Right lung (tissue), 5 donors: ENCODE data around the gene GPR78. TPM values are rescaled to one million over a fixed set of nuclear protein-coding genes. Genes with fewer than 3 reads are reported as not detected.

Experiments
- DNase-seq, 2 donors: peaks; one replicate each; pipeline ENCODE4 v3.0.0-alpha.2; 2013
- polyA plus RNA-seq, 5 donors: library from polyadenylated mRNA; unstranded; fragments of 120-200 nt; gene quantifications; one replicate each; pipeline versions ENCODE4 v1.2.1 to v1.2.3, GENCODE V29; 2013; ENCODE audit warnings: inconsistent platforms in 1 of 5, low replicate concordance in 1 of 5; ENCODE audit not compliant: insufficient read length in 5 of 5, insufficient read depth in 1 of 5

GPR78 gene
- polyA plus RNA-seq, 5 donors: 0.06 to 0.37 (median 0.15) TPM

DNA sequence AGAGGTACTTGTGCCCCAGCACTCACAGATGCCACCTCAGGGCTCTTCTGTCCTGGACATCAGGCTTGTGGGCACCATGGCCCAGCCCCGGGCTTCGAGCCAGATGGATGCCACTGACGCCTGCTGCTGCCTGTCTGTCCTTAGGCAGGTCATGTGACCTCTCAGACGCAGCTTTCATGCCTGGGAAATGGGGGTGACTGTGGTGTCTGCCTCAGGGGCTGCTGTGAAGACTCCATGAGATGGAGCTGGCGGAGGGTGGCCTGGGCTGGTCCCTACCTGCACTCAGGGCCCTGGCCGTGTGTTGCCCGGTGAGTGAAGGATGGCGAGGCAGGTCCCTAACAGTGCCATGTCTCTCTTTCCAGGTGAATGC is 18.9 kb downstream of the GPR78 start:
- no peak for DNase-seq

DNA sequence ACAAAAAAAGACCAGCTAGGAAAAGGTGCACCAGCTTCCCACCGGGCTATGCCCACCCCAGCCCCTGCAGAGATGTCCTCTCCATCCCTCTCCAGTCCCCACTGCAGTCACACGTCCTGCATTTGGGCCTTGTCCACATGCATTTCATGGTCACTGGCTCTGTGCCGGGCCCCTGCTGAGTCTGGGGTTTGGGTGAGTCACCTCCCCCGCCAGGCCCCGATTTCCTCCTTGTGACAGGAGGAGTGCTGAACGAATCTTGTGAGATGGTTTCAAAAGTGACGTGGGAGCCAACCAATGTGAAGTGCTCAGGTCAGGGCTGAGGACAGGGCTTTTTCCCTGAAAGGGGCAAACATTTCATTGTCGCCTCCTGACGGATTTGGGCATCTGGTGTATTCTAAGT is 19.5 kb downstream of the GPR78 start:
- no peak for DNase-seq

DNA sequence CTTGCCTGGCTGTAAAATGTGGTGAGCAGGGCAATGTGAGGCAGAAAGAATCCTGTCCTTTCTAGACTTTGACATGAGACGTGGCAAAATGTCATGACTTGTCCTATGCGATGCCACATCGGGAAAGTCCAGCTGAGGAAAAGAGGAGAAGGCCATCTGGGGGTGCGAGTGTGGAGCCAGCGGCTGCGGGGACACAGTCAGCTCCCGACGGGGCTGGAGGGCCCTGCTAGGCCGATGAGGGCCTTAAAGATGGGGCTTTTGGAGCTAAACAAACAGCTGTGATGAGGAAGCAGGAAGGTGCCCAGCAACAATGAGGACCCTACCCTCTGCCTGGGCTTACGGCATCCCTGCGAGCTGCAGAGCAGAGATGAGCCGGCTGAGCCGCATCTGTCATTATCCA is 20.1 kb downstream of the GPR78 start:
- DNase-seq: no peak

DNA sequence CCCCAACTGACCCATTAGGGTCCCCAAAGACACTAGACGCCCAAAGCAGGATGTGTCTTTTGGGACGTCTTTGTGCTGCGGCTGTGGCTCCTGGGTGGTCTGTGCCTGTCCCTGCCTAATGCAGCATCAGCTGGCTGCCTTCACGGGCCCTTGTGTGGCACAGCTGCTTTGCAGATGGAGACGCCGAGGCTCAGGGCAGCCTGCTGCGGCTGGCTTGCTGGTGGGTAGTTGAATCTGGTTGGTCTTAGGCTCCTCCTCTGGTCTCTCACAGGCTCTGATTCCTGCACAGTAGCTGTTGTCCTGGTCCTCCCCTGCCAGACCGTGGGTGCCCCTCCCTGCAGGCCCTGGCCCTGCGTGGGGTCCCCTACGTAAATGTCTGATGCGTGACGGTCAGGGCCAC is 20.5 kb downstream of the GPR78 start:
- no peak for DNase-seq

DNA sequence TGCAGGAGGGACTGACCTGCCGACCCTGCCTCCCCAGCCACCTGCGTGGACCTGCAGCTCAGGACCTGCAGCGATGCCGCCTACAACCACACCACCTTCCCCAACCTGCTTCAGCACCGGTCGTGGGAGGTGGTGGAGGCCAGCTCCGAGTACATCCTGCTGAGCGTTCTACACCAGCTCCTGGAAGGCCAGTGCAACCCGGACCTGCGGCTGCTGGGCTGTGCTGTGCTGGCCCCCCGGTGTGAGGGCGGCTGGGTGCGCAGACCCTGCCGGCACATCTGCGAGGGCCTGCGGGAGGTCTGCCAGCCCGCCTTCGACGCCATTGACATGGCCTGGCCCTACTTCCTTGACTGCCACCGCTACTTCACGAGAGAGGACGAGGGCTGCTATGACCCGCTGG is 20.9 kb downstream of the GPR78 start:
- no peak for DNase-seq

DNA sequence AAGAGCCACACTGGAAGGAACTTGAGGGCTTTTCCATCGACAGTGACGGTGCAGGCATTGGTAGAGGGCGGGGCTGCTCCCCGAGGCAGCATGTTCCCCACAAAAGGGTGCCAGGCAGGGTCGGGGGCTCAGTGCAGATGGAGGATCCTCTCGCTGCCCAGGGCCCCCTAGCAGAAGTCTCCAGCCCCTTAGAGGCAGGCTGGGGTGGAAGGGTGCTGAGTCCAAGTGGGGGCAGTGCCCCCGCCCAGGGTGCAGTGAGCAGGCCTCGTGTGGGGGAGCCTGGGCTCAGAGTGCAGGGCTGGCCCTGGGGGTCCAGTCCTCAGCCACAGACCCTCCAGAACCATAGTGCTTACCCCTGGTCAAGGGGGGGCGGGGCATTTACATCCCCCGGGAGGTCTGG is 21.4 kb downstream of the GPR78 start:
- no peak for DNase-seq

DNA sequence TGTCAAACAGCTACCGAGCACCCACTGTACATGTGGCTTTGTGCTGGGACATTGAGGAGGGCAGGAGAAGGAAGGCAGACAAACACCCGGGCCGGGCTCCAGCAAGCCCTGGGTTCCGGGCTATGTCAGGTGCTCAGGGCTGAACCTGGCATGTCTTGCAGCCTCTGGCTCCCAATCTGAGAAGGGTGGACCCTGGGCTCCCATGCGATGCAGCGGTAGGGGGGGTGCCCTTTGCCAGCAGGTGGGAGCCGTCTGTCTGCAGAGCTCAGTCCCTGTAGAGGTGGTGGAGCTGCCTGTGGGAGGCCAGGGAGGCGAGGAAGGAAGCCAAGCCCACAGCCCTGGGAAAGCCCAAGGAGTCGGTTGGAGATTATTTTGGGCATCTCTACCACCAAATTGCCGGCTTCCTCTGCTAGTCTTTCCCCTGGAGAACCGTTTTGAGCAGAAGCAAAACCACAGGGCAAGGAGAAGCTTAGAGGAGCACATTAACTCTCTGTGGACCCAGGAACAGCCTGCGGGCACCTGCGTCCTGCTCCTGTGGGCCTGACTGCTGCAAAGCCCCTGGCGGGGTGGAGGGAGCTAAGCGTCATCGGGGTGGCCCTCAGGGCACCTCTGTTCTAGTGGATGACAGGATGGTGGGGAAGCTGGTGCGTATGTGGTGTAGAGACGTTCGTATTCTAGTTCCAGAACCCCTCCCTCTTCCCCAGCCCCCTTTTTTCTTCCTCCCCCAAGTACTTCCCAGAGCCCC is 22.7 kb downstream of the GPR78 start:
- DNase-seq: no peak

DNA sequence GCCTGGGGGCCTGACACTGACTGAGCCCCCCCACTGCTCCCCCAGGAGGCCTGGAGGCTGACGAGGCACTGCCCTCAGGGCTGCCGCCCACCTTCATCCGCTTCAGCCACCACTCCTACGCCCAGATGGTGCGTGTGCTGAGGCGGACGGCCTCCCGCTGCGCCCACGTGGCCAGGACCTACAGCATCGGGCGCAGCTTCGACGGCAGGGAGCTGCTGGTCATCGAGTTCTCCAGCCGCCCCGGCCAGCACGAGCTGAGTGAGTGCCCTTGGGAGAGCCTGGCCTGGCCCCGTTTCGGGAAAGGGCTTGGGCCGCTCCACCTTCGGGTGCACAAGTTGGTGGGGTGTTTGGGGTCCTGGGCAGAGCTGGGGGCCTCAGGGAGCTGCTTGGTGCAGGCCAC is 23.7 kb downstream of the GPR78 start:
- DNase-seq: no peak

DNA sequence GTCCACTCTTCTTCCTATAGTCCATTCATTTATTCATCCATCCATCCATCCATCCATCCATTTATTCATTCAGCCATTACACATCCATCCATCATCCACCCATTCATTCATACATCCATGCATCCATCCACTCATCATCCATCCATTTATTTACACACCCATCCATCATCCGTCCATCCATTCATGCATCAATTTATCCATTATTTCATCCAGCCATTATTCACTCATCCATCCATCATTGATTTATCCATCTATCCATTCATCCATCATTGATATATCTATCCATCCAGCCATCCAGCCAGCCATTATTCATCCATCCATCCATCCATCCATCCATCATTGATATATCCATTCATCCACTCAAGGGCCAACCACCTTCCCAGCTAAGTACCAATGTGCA is 25.1 kb downstream of the GPR78 start:
- no peak for DNase-seq

DNA sequence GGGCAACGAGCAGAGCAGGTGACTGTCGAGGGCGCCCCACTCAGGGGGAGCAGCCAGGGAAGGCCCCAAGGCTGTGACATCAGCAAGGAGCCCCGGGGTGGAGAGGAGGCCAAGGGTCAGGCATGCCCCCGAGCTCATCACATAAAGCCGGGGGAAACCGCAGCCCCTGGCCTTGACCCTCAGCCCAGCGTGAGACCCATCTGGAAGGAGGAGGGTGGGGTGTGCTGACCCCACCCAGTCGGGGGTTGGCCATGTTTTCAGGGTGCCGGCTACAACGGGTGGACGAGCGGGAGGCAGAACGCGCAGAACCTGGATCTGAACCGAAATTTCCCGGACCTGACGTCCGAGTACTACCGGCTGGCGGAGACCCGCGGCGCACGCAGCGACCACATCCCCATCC is 26.3 kb downstream of the GPR78 start:
- no peak for DNase-seq

DNA sequence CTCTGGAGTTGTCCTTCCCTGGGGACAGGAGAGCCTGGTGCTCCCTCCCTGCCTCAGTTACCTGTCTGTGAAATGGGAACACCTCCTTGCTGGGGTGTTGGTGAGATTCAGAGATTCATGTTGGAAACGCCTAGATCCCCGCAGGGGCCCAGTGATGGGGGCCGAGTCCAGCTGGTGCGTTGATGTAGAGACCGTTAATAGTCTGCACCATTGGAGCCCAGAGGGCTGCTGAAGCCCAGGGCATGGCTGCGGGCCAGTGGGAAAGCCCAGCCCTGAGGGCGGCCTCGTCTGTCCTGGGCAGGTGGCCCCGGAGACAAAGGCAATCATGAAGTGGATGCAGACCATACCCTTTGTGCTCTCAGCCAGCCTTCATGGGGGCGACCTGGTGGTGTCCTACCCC is 26.8 kb downstream of the GPR78 start:
- no peak for DNase-seq

DNA sequence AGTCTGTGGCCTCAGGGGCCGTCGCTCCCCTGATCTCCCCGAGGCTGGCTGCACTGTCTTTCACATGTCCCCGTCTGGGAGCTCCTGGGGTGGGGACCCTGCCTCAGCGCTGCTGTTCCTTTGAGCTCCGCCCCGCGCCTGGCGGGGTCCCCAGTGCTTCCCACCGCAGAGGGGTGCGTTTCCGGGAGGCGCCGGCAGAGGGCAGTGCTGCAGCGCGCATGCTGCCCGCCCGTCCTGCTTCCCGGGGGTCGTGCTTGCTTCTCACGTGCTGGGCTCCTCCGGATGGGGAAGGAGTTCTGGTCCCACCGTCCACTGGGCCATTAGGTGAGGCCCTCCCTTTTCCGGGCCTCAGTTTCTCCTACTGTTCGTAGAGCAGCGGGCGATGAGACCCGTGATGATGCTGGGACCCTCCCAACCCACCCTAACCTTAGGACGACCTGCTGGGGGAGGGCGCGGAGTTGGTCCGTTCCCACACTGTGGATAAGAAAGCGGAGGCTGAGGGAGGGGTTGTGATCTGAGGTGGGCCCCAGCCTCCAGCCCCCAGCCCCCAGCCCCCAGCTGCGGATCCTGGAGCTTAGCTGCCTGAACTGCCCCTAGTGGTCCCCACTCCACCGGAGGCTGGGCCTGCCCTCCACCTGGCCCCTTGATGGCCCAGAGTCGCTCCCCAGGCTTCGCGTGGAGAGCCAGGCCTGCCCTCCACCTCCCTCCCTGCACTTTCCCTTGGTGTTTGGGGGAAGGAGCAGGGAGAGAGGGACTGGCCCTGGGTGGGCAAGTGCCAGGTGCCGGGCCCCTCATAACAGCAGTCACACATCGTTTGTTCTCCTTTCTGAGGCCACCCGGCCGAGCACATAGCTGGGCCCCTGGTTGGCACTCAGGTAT is 27.6 kb downstream of the GPR78 start:
- DNase-seq: peak in 1 of 2 donors; percentile 14

DNA sequence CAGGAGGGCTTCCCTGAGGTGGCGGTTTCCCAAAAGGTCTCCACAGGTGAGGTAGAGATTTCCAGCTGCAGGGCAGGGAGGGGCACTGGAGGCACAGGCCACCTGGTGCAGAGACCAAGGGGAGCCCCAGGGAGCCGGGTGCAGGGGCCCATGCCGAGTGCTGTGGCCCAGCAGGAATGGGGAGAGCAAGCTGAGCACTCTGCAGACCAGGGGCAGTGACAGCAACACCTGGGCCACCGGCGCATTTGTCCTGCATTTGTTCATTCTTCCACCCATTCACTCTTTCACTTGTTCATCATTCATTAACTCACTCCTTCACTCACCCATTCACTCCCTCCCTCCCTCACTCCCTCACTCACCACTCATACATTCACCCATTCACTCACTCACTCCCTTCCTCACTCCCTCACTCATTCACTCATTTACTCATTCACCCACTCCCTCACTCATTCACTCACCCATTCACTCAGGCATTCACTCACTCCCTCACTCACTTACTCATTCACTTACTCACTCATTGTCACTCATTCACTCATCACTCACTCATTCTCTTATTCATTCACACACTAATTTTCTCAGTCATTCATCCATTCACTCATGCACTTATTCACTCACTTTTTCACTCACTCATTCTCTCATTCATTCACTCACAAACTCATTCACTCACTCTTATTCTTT is 28.7 kb downstream of the GPR78 start:
- DNase-seq: no peak

DNA sequence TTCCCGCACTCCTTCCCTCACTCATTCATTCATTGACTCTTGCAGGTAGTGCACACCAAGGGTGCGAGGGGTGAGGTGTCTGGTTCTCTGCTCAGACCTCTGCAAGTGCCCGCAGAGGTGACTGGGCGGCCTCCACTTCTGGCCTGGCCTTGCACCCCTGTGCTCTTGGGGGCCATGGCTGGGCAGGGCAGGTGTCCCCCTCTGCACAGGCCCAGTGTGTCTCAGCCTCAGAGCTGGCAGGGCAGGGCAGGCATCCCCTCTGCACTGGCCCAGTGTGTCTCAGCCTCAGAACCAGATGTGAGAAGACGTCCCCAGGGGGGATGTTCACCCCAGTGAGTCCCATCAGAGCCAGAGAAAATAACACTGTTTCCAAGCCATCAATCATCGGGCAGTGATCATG is 29.2 kb downstream of the GPR78 start:
- DNase-seq: no peak

DNA sequence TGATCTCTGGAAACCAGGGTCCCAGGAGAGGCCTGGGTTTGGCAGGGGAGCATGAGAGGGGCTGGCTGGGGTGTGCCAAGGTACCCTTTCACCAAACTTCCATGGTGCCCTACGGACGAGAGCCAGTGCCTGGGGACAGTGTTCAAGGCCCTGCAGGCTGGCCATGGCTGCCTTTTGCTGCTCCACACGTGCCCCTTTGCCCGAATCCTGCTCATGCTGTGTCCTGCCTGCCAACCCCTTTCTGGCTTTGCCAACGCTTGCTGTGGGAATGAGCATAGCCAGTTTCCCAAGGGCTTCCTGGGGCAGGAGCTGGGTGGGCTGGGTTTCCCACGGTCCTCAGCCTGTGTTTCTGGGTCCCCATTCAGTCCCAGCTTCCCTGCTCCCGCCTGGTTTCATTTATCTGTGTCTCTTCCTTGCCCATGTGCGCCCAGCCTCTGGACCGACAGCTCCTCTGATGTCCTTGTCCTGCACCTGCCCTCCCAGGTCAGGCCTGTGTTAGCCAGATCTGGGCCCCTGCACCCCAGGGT is 29.7 kb downstream of the GPR78 start:
- no peak for DNase-seq

DNA sequence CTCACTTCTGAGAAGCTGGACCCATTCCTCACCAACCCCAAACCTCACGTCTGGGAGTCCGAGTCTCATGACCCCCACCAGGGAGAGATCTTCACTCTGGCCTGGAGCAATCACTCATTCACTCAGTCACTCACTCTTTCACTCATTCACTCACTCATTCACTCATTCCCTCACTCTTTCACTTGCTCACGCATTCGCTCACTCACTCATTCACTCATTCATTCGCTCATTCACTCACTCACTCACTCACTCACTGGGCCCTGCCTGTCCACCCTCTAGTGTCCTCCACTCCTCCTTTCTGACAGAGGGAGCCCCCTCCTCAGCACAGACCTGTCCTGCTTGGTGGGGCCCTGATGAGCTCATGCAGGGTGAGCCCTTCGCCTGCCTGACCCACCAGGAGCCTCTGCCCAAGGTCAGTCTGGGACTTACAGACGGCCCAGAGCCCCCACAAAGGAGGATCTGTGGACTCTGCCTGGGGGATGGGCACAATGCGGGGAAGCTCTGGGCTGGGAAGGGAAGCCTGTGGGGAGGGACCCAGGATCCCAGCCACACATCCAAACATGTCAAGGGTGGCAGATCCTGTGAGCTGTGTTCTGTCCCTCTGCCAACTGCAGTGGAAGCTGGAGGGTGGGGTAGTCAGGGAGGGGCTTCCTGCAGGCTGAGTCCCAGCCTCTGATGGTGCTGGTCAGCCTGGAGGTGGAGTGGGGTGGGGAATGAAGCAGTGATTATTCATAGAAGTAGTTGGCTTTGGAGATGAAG is 30.8 kb downstream of the GPR78 start:
- no peak for DNase-seq

DNA sequence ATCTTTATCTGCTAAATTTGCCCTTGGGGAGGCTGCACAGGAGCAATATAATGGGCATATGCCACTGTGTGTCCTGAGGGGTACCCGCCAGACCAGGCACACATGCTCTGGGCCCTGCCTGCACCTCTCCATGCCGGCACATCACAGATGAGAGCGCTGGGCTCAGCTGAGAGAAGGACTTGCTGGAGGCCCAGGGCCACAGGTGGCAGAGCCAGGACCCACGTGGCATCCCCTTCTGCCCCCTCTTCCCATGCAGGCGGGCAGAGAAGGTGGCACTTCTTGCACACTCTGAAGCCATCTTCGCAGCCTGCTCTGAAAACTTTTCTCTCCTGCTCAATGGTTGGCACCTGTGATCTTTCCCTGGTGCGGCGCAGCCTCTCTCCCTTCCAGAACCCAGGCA is 32.5 kb downstream of the GPR78 start:
- no peak for DNase-seq

DNA sequence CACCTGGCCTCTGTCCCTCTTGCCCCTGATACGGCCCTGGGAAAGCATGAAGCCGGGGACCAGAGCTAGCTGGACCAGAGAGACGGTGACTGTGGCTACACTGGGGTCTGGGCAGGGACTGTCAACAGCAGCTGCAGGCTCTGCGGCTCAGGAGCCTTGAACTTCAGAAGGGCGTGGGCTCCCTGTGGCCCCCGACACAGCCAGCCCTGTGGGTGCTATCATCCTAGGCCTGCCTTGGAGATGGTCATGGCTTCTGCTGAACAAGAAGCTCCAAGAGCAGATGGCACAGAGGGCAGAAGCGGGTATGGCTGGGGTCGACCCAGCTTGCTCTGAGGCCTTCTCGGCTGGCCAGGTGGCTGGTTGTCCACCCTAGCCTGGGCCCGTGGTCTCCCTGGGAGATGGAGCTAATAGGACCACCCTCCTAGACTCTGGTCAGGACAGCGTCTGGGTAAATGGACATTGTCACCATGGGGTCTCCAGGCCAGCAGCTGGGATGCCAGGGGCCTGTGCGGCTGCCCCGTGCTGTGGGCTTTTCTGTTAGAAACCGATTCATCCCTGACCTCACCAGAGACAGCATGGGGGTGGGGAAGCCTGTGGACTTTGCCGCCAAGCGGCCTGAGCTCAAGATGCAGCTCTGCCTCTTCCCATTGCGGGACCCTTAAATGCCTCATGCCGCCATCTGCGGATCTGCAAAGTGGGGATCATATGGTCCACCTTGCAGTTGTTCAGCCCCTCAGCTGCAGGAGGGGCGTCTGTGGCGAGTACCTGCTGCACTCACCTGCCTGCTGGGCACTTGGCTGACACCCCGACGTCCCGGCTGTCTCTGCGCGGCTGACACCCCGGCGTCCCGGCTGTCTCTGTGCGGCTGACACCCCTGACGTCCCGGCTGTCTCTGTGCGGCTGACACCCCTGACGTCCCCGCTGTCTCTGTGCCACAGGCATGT is 33.5 kb downstream of the GPR78 start:
- DNase-seq: no peak

DNA sequence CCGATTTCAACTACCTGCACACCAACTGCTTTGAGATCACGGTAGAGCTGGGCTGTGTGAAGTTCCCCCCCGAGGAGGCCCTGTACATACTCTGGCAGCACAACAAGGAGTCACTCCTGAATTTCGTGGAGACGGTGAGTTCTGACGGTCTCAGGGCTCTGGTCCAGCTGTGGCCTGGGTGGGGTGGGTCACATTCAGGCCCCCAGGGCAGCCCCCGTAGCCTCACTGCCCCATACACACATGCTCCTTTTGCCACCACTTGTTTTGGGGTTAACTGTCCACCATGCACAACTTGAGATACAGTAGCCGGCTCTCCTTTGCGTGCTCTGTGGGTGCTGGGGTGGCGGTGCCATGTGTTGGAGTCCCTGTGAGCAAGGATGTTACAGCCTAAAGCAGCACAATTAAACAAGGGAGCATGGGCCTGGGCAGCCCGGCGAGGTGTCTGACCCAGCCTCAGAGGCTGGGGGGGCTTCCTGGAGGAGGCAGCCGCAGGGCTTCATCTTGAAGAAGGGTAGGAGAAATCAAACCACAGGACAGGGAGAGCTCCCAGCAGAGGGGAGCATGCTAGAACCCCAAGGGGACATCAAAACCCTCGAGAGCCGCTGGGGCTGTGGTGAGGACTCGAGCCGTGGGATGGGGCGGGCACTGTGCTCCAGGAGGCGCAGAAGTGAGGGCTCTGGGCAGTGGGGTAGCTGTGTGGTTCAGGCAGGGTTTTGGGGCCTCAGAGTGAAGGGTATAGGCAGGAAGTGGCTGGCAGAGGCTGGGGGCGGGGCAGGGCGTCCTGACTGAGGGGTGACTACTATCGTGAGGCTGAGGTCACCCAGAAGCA is 34.4 kb downstream of the GPR78 start:
- no peak for DNase-seq

DNA sequence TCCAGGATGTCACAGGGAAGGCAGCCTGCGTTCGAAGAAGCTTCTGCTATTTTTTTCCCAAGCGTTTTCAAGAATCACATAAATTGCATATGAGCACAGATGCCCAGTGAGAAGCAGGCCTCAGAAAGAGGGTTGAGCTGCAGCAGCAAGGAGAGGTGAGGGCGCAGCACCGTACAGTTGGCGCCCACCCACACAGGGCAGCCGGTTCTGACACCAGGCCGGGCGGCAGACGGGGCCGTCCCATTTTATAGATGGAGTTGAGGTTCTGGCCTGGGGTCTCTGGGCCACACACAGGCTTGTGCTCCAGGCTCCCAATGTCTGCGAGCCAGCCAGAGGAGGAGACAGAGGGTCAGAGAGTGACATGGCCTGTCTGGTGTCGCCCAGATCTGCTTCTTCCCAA is 35.2 kb downstream of the GPR78 start:
- no peak for DNase-seq
